ENCODE results near the gene ADGRG1. TPM values are rescaled to one million over a fixed set of nuclear protein-coding genes. Genes with fewer than 3 reads are reported as not detected.
"Not testable (repeated sequence)": the region's sequence is repeated elsewhere in the genome, so short reads cannot be mapped to it uniquely, and the experiment has no call there.

Gene ADGRG1
- total and polyA plus RNA-seq, 2 experiments from 2014 or later: 0.21 TPM; not detected in 1

- Histone ChIP-seq H3K4me3 (no peak overlapping the region), H3K4me1 (ENCODE audit: low read depth) (no peaks in the 10 kb centered on the region), H3K27ac (no peak overlapping the region), H3K36me3 (no peaks in the 10 kb centered on the region), H3K9me3 (ENCODE audit: low read depth) (no peaks in the 10 kb centered on the region), H3K27me3 (no peaks in the 10 kb centered on the region)
- peak in 1 of 2 donors; percentile 68 for DNase-seq (ENCODE audit: low read depth in 1 of 2, low spot score in 1 of 2)
- peak; percentile 16 for TF ChIP-seq CTCF (IDR thresholded peaks at IDR 0.05; ENCODE audit: low read depth, low read length)
These were observed 39.3 kb downstream of the ADGRG1 start for GRCh38 chr16:57667526-57668262.

DNA sequence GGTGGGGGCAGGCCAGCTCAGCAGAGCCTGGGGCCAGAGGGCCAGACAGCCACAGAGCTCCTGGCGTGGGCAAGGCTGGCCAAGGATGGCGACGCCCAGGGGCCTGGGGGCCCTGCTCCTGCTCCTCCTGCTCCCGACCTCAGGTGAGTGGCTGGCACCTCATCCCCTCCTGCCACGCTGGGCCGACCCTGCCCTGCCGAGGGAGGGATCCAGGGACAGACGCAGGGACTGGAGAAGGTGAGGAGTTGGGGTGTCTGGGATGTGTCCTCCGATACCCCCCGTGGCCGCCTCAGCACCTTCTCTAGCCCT is 39.8 kb downstream of the ADGRG1 start, which contains the start of gene ADGRG3:
Gene ADGRG3 (plus strand): TSS at position 44 of the 309 bp plus-strand sequence. CDS start 42 bp downstream, at position 86.
- Histone ChIP-seq H3K27me3 (no peaks in the 10 kb centered on the region), H3K4me1 (ENCODE audit: low read depth) (no peaks in the 10 kb centered on the region), H3K4me3 (no peak within 1 kb of the TSS), H3K9me3 (ENCODE audit: low read depth) (no peaks in the 10 kb centered on the region), H3K27ac (no peak within 1 kb of the TSS), H3K36me3 (no peaks in the 10 kb centered on the region)
- TF ChIP-seq CTCF (IDR thresholded peaks at IDR 0.05; ENCODE audit: low read depth, low read length): no peak
- DNase-seq (ENCODE audit: low read depth in 1 of 2, low spot score in 1 of 2): no peak

GRCh38 chr16:57668630-57669475 is 40.4 kb downstream of the ADGRG1 start:
- Histone ChIP-seq H3K9me3 (ENCODE audit: low read depth) (no peaks in the 10 kb centered on the region), H3K4me1 (ENCODE audit: low read depth) (no peaks in the 10 kb centered on the region), H3K4me3 (no peak overlapping the region), H3K27ac (no peak overlapping the region), H3K36me3 (no peaks in the 10 kb centered on the region), H3K27me3 (no peaks in the 10 kb centered on the region)
- no peak for TF ChIP-seq CTCF (IDR thresholded peaks at IDR 0.05; ENCODE audit: low read depth, low read length)
- no peak for DNase-seq (ENCODE audit: low read depth in 1 of 2, low spot score in 1 of 2)

- DNase-seq (ENCODE audit: low read depth in 1 of 2, low spot score in 1 of 2): no peak
- TF ChIP-seq CTCF (IDR thresholded peaks at IDR 0.05; ENCODE audit: low read depth, low read length): no peak
- Histone ChIP-seq H3K4me3 (no peak overlapping the region), H3K9me3 (ENCODE audit: low read depth) (no peaks in the 10 kb centered on the region), H3K27ac (no peak overlapping the region), H3K36me3 (no peaks in the 10 kb centered on the region), H3K27me3 (no peaks in the 10 kb centered on the region), H3K4me1 (ENCODE audit: low read depth) (no peaks in the 10 kb centered on the region)
These were observed 41.2 kb downstream of the ADGRG1 start for GRCh38 chr16:57669476-57670162.

- no peak for DNase-seq (ENCODE audit: low read depth in 1 of 2, low spot score in 1 of 2)
- no peak overlapping the region for H3K27ac ChIP-seq
- H3K9me3 ChIP-seq (ENCODE audit: low read depth): no peaks in the 10 kb centered on the region
- no peak for TF ChIP-seq CTCF (IDR thresholded peaks at IDR 0.05; ENCODE audit: low read depth, low read length)
- H3K4me3 ChIP-seq: no peak overlapping the region
- H3K36me3 ChIP-seq: no peaks in the 10 kb centered on the region
- H3K27me3 ChIP-seq: no peaks in the 10 kb centered on the region
- no peaks in the 10 kb centered on the region for H3K4me1 ChIP-seq (ENCODE audit: low read depth)
These were observed 41.8 kb downstream of the ADGRG1 start for GRCh38 chr16:57670196-57670595.

- H3K27ac ChIP-seq: not testable (repeated sequence)
These were observed 43.0 kb downstream of the ADGRG1 start for GRCh38 chr16:57671451-57671850.

More at GRCh38 chr16:57671451-57671850, 43.0 kb downstream of the ADGRG1 start:
- peak in 1 of 2 donors; percentile 40 for DNase-seq (ENCODE audit: low read depth in 1 of 2, low spot score in 1 of 2)
- H3K36me3 ChIP-seq; H3K4me1 ChIP-seq (ENCODE audit: low read depth); H3K9me3 ChIP-seq (ENCODE audit: low read depth); H3K4me3 ChIP-seq; H3K27me3 ChIP-seq: not testable (repeated sequence)
